Stimulated activated CD4-positive, alpha-beta T cell treated with anti-CD3 and anti-CD28 coated beads, Interleukin-2, amount 100 ng/mL, for 48 hours (primary cell): ENCODE results near the gene PPARA.
"Not testable (repeated sequence)": the region's sequence is repeated elsewhere in the genome, so short reads cannot be mapped to it uniquely, and the experiment has no call there.

ENCODE experiments used
- DNase-seq, 2 donors: peaks; one replicate each; pipeline ENCODE4 v3.0.0-alpha.2; 2020

PPARA gene

DNA sequence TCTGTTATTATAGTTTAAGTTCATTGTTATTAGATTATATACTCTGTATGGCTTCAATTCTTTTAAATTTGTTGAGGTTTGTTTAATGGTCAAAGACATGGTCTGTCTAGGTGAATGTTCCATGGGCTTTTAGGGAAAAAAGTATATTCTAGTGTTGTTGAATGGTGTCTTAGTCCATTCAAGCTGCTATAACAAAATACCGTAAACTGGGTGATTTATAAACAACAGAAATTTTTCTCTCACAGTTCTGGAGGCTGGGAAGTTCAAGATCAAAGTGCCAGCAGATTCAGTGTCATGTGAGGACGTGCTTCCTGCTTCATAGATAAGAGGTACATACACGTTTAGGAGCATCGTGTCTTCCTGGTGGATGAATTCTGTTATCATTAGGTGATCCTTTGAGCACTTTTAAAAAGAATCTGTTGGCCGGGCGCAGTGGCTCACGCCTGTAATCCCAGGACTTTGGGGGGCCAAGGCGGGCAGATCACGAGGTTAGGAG lies 26.2 kb downstream of the PPARA start:
- no peak for DNase-seq

DNA sequence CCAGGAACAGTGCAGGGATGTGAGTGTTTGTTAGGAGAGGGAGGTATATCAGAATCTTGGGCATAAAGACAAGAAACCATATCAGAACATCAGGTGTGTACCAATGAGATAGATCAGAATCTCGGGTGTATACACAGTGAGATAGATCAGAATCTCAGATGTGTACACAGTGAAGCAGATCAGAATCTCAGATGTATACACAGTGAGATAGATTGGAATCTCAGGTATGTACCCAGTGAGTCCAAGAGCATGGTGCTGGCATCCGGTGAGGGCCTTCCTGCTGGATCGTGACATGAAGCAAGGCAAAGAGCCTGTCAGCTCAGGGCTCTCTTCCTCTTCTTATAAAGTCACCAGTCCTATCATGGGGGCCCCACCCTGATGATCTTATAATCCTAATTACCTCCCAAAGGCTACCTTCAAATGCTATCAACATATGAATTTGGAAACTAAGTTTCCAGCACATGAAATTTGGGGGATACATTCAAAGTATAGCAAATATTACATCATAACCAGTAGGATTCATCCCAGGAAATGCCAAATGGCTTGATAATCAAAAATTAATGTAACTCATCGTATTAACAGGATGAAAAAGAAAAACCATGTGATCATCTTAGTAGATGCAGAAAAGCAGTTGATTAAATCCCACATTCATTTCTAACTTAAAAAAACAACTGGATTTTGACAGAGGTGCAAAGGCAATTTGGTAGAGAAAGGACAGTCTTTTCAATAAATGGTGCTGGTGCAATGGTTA lies 28.6 kb downstream of the PPARA start:
- no peak for DNase-seq

DNA sequence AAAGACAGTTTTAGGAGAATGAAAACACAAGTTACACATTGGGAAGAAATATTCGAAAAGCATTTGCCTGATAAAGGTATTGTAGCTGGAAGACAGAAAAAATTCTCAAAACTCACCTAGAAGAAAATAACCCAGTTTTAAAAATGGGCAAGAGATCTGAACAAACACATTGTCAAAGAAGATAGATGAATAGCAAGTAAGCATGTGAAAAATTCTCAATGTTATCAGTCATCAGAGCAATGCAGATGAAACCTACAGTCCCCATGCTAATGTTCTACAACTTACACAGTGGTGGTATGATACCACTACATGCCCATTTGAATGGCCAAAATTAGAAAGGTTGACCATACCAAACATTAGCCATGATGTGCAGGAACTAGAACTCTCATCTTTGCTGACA lies 29.4 kb downstream of the PPARA start:
- no peak for DNase-seq

DNA sequence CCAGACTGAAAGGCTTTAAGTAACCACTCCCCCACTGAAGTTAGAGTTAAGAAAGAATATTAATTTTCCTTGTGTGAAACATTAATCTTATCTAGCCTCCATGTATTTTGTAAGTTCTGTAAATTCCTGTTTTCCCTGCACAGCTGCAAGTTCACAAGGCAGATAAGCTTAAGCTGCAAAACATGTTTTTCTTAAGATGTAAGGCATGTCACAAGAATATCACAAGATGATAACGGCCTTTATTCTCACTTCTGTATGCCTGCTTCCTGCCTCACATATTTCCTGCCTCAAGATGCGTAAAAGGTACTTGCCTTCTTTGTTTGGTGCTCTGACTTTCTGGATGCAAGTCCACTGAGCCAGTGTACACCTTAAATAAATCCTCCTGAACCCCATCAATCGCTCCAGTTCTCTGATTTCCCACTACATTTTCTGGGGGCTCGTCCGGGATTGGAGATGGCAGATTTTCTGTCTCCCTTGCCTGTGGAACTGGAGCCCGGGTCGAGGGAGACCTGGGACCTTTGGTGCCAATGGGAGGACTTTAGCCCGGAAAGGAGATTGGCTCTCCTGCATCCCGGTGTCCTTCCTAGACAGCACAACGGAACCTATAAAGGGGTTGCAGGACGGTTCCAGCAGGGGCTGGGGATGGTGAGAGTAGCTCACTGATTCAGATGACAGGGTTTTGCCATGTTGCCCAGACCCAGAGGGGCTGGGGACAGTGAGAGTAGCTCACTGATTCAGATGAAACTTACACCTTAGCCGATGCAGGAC lies 30.2 kb downstream of the PPARA start:
- DNase-seq: no peak

DNA sequence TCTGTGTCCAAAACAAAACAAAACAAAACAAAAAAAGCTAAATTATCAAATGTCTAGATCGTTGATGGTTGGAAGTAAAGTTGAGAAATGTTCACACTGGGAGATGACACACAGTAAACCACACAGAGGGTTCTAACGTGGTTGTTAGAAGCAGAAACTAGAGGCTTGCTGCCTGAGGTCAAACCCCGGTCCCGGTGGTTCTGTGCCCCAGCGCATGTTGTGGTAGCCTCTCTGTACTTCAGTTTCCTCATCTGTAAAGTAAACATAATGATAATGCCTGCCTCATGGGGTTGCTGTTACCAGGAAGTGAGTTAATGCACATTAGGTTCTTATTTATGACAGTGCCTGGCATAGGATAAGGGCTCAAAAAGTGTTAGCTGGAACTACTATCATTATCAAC lies 33.4 kb downstream of the PPARA start:
- no peak for DNase-seq

DNA sequence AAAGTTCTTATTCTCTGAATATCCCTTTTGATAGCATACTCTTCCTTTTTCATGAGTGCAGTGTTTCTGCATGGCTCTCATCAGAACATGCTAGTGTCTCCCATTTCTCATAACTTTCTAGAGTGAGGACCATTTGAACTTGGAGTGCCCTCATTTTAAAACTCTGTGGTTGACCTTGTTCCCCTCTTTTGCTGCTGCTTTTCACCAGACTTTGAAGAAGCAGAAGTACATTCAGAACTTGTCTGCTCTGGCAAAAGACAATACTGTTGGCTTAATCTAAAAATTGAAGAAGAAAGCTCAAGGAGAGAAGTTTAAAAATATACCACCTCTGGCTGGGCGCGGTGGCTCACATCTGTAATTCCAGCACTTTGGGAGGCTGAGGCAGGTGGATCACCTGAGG lies 35.0 kb downstream of the PPARA start:
- DNase-seq: no peak

DNA sequence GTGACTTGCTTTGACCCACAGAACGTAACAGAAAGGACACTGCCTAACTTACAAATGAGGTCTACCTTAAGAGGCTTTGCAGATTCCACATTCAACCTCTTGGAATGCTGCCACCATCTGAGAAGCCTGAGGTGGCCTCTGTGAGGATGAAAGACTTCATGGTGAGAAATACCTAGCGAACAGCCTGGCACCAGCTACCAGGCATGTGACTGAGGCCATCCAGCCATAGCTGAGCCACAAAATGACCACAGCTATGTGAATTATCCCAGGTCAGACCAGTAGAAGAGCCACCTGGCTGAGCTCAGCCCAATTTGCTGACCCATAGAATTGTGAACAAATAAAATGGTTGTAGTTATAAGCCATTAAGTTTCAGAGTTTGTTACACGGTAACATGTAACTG lies 37.5 kb downstream of the PPARA start:
- no peak for DNase-seq

DNA sequence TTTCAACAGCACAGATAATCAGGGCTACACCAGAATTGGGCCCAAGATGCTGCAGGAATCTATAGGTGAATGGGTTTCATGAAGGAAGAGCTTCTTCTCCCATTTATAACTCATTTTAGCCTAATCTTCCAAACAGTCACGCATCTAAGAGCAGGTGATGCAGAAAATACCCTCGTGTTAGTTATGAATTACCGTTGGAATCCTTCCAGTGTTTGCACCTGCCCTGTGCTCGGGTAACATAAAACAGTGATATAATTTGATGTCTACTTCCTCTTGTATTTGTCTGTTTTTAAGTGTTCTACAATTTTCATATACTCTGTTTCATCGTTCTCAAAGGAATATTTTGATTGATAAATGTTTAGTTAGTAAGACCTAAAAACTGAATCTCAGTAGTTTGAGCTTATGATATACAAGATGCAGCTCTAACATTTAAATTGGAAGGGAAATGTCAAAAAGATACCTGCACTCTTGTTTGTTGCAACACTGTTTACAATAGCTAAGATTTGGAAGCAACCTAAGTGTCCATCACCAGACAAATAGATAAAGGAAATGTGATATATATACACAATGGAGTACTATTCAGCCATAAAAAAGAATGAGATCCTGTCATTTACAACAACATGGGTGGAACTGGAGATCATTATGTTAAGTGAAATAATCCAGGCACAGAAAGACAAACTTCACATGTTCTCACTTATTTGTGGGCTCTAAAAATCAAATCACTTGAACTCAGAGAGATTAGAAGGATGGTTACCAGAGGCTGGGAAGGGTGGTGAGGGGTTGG lies 42.1 kb downstream of the PPARA start:
- no peak for DNase-seq

DNA sequence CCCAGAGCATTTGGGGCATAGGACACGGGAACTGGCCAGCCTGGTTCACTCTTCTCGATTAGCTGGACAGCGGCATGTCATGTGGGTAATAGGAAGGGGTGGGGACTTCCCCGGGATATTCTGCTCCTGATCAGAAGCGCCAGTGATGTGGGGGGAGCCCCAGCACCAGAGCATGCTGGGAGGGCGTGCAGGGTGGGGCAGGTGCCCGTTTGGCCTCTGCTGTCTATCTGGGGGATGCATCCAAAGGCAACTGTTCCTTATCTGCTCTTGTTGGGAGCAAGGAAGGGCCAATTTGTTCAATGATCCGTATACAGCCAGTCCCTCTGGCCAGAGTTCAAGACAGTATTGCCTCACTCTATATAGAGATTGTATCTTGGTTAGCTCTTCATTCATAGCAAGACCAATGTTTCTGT lies 43.6 kb downstream of the PPARA start:
- no peak for DNase-seq

DNA sequence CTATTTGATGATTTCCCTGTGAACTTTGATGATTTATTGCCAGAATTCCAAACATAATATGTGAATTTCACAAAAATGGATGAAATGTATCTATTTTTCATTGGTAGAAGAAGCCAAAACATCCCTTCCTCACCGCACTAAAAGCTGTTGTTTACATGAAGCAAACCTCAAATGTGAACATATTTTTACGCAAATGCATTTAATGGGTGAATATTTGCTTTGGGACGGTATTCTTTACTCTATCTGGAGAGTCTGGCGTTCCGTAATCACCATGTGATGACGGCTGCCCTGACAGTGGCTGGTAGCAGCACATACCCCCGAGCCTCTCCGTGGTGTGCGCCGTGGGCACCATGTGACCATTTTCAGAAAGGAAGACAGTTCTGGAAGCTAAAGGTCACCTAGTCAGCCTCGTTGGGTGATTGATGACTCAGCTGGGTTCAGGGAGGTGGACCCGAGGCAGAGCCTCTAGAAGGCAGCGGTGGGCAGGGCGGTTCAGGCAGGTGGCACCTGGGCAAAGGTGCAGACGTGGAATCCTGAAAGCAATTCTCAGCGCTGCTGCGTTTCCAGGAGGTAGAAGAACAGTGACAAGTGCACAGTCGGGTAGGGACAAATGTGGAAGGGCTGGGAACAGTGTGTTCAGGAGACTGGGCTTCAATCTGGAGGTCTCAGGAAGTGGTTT lies 45.3 kb downstream of the PPARA start:
- DNase-seq: no peak

DNA sequence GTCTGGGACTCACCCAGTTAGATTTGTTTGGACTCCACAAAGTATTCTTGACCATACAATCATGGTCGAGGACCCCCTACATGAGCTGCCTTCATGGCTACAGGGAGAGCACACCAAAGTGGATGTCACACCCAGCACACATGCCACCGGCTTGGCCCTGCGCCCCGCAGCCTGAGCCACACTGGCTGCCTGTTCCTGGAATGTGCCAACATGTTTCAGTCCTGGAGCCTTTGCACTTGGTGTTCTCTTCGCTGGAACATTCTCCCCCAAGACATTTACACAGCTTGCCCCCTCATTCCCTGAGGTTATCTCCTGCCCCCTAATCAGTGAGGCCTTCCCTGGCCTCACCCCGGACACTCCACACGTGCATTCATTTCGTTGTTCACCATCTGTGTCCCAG lies 46.0 kb downstream of the PPARA start:
- no peak for DNase-seq

DNA sequence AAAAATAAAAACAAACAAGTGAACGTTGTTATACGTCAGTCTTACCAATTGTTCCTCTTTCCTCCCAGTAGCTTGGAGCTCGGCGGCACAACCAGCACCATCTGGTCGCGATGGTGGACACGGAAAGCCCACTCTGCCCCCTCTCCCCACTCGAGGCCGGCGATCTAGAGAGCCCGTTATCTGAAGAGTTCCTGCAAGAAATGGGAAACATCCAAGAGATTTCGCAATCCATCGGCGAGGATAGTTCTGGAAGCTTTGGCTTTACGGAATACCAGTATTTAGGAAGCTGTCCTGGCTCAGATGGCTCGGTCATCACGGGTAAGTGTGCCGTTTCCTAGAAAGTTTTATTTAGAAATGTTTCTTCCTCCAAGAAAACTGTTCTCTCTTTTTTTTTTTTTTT lies 47.9 kb downstream of the PPARA start:
- DNase-seq: no peak

DNA sequence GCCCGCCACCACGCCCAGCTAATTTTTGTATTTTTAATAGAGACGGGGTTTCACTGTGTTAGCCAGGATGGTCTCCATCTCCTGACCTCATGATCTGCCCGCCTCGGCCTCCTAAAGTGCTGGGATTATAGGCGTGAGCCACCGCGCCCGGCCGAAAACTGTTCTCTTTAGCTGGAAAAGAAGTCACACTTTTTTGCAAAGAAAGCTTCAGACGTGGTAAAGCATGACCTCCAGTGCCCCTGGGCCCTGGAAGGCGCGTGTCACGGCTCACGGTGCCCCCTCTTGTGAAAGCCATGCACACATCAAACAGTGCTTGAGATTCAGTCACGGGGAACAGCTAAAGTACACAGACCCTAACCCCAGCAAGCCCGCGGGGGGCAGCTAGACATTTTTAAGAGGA lies 48.5 kb downstream of the PPARA start:
- not testable (repeated sequence) for DNase-seq

DNA sequence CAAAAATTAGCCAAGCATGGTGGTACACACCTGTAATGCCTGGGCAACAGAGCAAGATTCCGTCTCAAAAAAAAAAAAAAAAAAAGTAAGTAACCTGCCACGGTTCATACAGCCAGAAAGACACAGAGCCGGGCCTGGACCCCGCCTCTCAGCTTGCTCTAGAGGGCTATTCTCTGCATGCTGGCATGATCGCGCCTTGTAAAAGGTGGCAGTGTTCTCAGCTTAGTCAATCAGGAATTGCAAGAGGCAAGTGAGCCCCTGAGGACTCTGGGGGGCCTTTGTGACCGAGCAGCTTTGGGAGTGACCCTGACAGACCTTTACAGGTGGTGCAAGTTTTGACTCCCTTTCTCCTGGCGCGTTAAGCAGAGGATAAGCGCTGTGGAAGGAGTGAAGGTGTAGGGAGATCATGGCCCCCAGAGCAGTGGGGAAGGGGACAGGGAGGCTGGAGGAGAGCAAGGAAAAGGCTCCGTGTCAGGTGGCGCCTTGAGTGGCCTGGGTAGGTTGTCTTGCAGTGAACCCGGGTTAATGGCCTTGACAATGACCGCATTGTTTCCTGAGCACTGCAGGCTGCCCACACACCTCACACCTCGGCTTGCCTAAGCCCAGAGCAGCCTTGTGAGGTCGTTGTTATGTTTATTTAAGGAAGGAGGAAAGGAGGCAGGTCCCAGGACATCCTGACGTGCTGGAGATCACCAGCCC lies 50.9 kb downstream of the PPARA start:
- no peak for DNase-seq

DNA sequence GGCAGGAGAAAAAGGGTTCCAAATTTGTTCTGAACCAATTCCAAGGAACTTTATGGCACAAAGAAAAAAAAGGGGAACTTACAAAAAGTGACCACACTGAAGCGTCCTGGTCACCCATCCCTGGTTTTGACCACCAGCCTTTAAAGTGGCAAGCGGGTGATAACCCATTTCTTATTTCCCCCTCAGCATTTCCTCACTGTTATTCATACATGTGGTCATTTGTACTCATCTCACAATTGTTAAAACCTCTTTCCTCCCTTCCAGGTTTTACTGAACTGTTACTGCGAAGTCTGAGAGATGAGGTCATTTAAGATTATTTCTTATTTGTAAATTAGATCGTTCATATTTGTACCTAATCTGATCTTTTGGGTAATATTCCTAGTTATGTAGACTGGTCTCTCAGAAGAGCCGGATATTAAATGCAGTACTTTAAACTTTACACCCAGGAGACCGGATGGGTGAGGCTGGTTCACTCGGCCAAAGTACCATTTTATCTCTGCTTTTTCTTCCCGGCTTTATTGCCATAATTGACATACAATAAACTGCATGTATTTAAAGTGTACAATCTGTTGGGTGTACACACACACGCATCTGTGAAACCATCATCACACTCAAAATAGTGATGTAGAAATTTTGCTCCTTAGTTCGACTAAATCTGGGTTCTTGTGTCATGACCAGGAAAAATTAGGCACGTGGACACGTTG lies 52.7 kb downstream of the PPARA start:
- DNase-seq: no peak

DNA sequence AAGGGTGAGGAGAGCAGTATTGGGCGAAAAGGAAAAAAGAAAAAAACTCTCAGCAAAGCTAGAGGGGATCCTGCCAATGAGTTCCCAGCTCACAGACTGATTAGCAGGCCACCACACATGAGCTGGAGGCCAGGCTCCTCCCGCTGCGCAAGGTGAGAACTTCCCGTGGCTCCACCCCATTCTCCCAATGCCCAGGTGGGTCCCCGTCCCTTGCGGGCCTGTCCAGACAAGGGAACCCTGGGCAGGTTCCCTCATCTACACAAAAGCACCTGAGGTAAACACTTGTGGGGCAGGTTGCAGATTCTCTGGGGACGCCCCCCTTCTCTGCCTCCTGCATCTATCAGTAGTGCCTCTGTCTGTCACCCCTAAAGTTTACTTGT lies 53.3 kb downstream of the PPARA start:
- DNase-seq: no peak

DNA sequence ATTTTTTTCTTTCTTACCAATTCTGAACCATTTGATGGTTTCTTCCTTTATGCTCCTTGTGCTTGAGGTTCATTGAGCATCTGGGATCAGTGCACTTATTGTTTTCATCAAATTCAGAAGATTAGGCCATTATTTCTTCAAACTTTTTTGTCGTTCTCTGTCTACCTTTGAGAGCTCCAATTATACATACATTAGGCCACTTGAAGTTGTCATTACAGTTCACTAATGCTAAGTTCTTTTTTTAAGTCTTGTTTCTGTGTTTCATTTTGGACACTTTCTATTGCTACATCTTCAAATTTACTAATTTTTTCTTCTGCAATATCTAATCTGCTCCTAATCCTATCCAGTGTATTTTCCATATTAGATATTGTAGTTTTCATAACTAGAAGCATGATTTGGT lies 58.9 kb downstream of the PPARA start:
- DNase-seq: no peak

DNA sequence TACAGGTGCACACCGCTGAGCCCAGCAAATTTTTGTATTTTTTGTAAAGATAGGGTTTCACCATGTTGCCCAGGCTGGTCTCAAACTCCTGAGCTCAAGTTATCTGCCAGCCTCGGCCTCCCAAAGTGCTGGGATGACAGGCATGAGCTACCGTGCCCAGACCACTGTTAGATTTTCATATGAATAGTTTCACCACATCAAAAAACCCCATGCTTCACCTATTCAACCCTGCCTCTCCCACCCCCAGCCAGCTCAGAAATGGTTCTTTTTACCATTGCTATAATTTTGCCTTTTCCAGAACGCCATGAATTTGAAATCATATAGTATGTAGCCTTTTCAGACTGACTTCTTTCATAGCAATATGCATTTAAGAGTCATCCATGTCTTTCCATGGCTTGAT lies 61.9 kb downstream of the PPARA start:
- DNase-seq: no peak

DNA sequence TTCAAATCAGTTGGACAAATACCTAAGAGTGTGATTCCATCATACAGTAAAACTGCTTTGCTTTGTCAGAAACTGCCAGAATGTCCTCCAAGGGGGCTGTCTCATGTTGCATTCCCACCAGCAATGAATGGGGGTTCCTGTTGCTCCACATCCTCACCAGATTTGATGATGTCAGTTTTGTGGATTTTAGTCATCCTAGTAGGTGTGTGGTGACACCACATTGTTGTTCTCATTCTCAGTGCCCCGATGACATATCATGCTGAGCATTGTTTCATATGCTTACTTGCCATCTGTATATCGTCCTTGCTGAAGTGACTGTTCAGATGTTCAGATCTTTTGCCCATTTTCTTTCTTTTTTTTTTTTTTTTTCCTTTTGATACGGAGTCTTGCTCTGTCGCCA lies 62.7 kb downstream of the PPARA start:
- no peak for DNase-seq

DNA sequence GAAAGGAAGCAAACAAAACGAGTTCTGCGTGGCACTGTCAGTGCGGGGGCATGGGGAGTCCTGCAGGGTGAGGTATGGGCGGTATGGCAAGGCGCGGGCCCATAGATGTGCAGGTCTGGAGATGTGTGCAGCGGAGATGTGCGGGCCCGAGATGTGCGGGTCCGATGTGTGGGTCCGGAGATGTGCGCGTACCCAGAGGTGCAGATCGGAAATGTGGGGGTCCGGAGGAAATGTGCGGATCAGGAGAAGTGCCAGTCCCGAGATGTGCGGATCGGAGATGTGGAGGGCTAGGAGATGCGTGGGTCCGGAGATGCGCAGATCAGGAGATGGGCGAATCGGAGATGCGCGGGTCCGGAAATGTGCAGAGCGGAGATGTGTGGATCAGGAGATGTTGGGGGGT lies 63.8 kb downstream of the PPARA start:
- no peak for DNase-seq

DNA sequence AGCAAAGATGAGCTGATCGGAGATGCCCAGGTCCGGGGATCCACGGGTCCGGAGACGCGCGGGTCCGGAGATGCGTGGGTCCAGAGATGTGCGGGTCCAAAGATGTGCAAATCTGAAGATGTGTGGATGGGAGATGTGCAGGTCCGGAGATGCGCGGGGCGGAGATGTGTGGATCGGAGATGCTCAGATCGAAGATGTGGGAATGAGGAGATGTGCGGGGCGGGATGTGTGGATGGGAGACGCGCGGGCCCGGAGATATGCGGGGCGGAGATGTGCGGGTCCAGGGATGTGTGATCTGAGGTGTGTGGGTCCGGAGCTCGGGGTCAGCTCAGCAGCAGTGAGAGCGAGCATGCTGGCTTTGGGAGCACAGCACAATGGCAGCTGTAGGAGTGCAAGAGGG lies 64.3 kb downstream of the PPARA start:
- DNase-seq: no peak

DNA sequence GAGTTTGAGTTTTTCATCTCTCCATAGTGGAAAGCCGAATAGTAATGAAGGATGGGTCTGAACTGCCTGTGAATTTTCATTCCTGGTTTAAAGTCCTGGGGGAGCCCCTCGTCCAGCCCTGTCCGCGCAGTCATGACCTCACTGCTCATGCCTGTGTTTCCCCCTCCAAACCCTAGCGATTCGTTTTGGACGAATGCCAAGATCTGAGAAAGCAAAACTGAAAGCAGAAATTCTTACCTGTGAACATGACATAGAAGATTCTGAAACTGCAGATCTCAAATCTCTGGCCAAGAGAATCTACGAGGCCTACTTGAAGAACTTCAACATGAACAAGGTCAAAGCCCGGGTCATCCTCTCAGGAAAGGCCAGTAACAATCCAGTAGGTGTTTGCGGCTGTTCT lies 69.3 kb downstream of the PPARA start:
- no peak for DNase-seq
